ENCODE results near the gene NTHL1.

DNA sequence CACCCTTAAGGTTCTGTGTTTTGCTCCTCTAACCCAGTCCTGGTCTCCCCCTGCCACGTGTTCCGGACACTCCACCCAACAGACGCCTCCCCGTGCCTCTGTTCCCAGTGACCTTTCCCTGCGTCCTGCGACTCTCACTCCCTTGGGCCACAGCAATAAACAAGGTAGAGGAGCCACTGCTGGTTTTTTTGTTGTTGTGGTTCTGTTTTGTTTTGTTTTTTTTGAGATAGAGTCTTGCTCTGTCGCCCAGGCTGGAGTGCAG lies 31.8 kb downstream of the NTHL1 start:
- TF ChIP-seq STAT5B (CRISPR knock-in tag; IDR thresholded peaks at IDR 0.05) = no peak
- TF ChIP-seq FOXJ2 (tag; IDR thresholded peaks at IDR 0.05) = no peak
- TF ChIP-seq, protein P1, sequence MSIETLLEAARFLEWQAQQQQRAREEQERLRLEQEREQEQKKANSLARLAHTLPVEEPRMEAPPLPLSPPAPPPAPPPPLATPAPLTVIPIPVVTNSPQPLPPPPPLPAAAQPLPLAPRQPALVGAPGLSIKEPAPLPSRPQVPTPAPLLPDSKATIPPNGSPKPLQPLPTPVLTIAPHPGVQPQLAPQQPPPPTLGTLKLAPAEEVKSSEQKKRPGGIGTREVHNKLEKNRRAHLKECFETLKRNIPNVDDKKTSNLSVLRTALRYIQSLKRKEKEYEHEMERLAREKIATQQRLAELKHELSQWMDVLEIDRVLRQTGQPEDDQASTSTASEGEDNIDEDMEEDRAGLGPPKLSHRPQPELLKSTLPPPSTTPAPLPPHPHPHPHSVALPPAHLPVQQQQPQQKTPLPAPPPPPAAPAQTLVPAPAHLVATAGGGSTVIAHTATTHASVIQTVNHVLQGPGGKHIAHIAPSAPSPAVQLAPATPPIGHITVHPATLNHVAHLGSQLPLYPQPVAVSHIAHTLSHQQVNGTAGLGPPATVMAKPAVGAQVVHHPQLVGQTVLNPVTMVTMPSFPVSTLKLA (conservative IDR thresholded peaks at IDR 0.05) = no peak
- TF ChIP-seq MEF2D (tag; conservative IDR thresholded peaks at IDR 0.05; ENCODE audit: low read depth) = no peak
- no peak for TF ChIP-seq SOX6 (IDR thresholded peaks at IDR 0.05)
- TF ChIP-seq, protein P2, sequence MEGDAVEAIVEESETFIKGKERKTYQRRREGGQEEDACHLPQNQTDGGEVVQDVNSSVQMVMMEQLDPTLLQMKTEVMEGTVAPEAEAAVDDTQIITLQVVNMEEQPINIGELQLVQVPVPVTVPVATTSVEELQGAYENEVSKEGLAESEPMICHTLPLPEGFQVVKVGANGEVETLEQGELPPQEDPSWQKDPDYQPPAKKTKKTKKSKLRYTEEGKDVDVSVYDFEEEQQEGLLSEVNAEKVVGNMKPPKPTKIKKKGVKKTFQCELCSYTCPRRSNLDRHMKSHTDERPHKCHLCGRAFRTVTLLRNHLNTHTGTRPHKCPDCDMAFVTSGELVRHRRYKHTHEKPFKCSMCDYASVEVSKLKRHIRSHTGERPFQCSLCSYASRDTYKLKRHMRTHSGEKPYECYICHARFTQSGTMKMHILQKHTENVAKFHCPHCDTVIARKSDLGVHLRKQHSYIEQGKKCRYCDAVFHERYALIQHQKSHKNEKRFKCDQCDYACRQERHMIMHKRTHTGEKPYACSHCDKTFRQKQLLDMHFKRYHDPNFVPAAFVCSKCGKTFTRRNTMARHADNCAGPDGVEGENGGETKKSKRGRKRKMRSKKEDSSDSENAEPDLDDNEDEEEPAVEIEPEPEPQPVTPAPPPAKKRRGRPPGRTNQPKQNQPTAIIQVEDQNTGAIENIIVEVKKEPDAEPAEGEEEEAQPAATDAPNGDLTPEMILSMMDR (IDR thresholded peaks at IDR 0.05 in 2 of 3, conservative IDR thresholded peaks at IDR 0.05 in 1 of 3; ENCODE audit: insufficient read depth in 2 of 3, low read depth in 1 of 3, low read length in 3 of 3) = no peak

All from K562 (cell line).